ENCODE results near the gene MICALL2.

- TF ChIP-seq CTCF (IDR thresholded peaks at IDR 0.05; ENCODE audit: insufficient read depth, low read length, poor library complexity, severe bottlenecking) = no peak
- TF ChIP-seq EZH2phosphoT487 (conservative IDR thresholded peaks at IDR 0.05; ENCODE audit: low read length) = no peak
Observed at GRCh38 chr7:1392556-1392955, 66.7 kb downstream of the MICALL2 start.
